ENCODE results near the gene PTEN.
"Not testable (repeated sequence)": the region's sequence is repeated elsewhere in the genome, so short reads cannot be mapped to it uniquely, and the experiment has no call there.

Gene PTEN

GRCh38 chr10:87882555-87883294, 19.3 kb downstream of the PTEN start:
- ChIA-PET CTCF (interaction anchor here (1.1 to 1.7 kb wide), 4 partner anchors 11 to 26 kb away, joined by 3 to 5 read pairs (median 3); no protein-coding TSS in a partner anchor), POLR2A (no interaction called here)
- DNase-seq (ENCODE audit: extremely low spot score) = no peak
- TF ChIP-seq CTCF (IDR thresholded peaks at IDR 0.05; ENCODE audit: control extremely low read depth, extremely low read depth, low read depth, missing control alignments) = no peak

- ChIA-PET CTCF (interaction anchor here (3.4 kb wide), 1 partner anchor 16 kb away, joined by 15 read pairs; no protein-coding TSS in a partner anchor), POLR2A (no interaction called here)
Observed at GRCh38 chr10:87886635-87887034, 23.2 kb downstream of the PTEN start.

GRCh38 chr10:87887146-87887545, 23.7 kb downstream of the PTEN start:
- ChIA-PET CTCF (interaction anchor here (3.4 kb wide), 1 partner anchor 16 kb away, joined by 15 read pairs; no protein-coding TSS in a partner anchor), POLR2A (interaction anchor here (1.2 kb wide), 1 partner anchor 25 kb away, joined by 5 read pairs; no protein-coding TSS in a partner anchor)
- TF ChIP-seq CTCF (IDR thresholded peaks at IDR 0.05; ENCODE audit: control extremely low read depth, extremely low read depth, low read depth, missing control alignments) = no peak

More at GRCh38 chr10:87886635-87887034, 23.2 kb downstream of the PTEN start:
- DNase-seq (ENCODE audit: extremely low spot score) = no peak
- TF ChIP-seq CTCF (IDR thresholded peaks at IDR 0.05; ENCODE audit: control extremely low read depth, extremely low read depth, low read depth, missing control alignments) = no peak

GRCh38 chr10:87887548-87888289, 24.3 kb downstream of the PTEN start:
- CTCF ChIA-PET = interaction anchor here (3.4 kb wide), 1 partner anchor 15 kb away, joined by 15 read pairs; no protein-coding TSS in a partner anchor
- DNase-seq (ENCODE audit: extremely low spot score) = no peak
- POLR2A ChIA-PET = interaction anchor here (1.2 kb wide), 1 partner anchor 25 kb away, joined by 5 read pairs; no protein-coding TSS in a partner anchor
- TF ChIP-seq CTCF (IDR thresholded peaks at IDR 0.05; ENCODE audit: control extremely low read depth, extremely low read depth, low read depth, missing control alignments) = no peak

More at GRCh38 chr10:87887146-87887545, 23.7 kb downstream of the PTEN start:
- no peak for DNase-seq (ENCODE audit: extremely low spot score)

- POLR2A ChIA-PET = no interaction called here
- CTCF ChIA-PET = interaction anchor here (0.8 to 1.8 kb wide), 5 partner anchors 11 to 23 kb away, joined by 3 to 5 read pairs (median 3); no protein-coding TSS in a partner anchor
- no peak for TF ChIP-seq CTCF (IDR thresholded peaks at IDR 0.05; ENCODE audit: control extremely low read depth, extremely low read depth, low read depth, missing control alignments)
- DNase-seq (ENCODE audit: extremely low spot score) = no peak
Observed at GRCh38 chr10:87895430-87895829, 32.0 kb downstream of the PTEN start.

GRCh38 chr10:87896216-87896615, 32.8 kb downstream of the PTEN start:
- ChIA-PET CTCF (interaction anchor here (1.2 to 1.8 kb wide), 3 partner anchors 13 to 24 kb away, joined by 3 to 5 read pairs (median 3); no protein-coding TSS in a partner anchor), POLR2A (interaction anchor here (0.6 kb wide), 1 partner anchor 170 kb away, joined by 3 read pairs; no protein-coding TSS in a partner anchor)
- DNase-seq (ENCODE audit: extremely low spot score) = no peak
- no peak for TF ChIP-seq CTCF (IDR thresholded peaks at IDR 0.05; ENCODE audit: control extremely low read depth, extremely low read depth, low read depth, missing control alignments)

GRCh38 chr10:87897957-87898356, 34.5 kb downstream of the PTEN start:
- CTCF ChIA-PET = interaction anchor here (0.8 kb wide), 1 partner anchor 15 kb away, joined by 3 read pairs; no protein-coding TSS in a partner anchor
- DNase-seq (ENCODE audit: extremely low spot score); POLR2A ChIA-PET: not testable (repeated sequence)

- POLR2A ChIA-PET; DNase-seq (ENCODE audit: extremely low spot score): not testable (repeated sequence)
- CTCF ChIA-PET = interaction anchor here (3.8 kb wide), 1 partner anchor 15 kb away, joined by 15 read pairs; no protein-coding TSS in a partner anchor
Observed at GRCh38 chr10:87903396-87903795, 40.0 kb downstream of the PTEN start.
